ENCODE results near the gene PELI2. TPM values are rescaled to one million over a fixed set of nuclear protein-coding genes. Genes with fewer than 3 reads are reported as not detected.

The PELI2 gene
- total and polyA plus RNA-seq, 2 of the 4 experiments (the other 2 are of a cell fraction): 6.0 to 36.7 TPM

DNA sequence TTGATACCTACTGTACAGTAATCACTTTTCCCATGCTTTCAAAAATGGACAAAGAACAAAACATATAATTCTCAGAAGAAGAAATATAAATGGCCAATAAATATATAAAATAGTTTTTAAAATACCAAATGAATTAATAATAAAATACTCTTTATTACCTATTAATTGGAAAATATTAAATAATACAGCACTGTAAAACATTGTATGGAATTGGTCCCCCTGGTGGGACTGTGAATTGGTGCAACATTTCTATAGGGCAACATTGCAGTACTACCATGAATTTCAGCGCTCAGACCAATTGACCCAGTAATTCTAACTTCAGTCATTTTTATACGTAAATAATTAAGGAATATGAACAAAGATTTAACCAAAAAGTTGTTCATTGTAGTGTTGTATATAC lies 162.6 kb downstream of the PELI2 start:
- Histone ChIP-seq H3K56ac (ENCODE audit: extremely low read depth, insufficient read depth, low read length) (no peak overlapping the region), H4K91ac (ENCODE audit: insufficient read depth, low read depth, low read length) (no peak overlapping the region), H3K27me3 (ENCODE audit: control insufficient read depth, insufficient read depth, low read length) (no peaks in the 10 kb centered on the region), H3K14ac (replicated peaks; ENCODE audit: low read depth, low read length) (no peak overlapping the region), H4K8ac (ENCODE audit: low read depth in 2 of 2, low read length in 2 of 2) (no peak overlapping the region), H3K9me3 (ENCODE audit: control insufficient read depth, insufficient read depth, low read length) (no peaks in the 10 kb centered on the region), H2BK15ac (ENCODE audit: low read depth, low read length) (no peak overlapping the region), H3K79me1 (ENCODE audit: low read depth in 1 of 2, low read length in 2 of 2) (peaks cover 0 to 3% of the 10 kb centered on the region in 2 experiments; a peak in 2 of 4 replicates), H3K36me3 (ENCODE audit: control insufficient read depth, insufficient read depth, low read length) (no peaks in the 10 kb centered on the region), H2BK120ac (ENCODE audit: low read depth, low read length) (no peak overlapping the region), H3K27ac (ENCODE audit: insufficient read depth, low read length) (no peak overlapping the region), H2AK5ac (ENCODE audit: low read depth, low read length) (no peak overlapping the region), H3K4ac (ENCODE audit: low read depth, low read length) (no peak overlapping the region), H4K20me1 (ENCODE audit: insufficient read depth, low read length) (no peaks in the 10 kb centered on the region), H3K9ac (ENCODE audit: low read depth, low read length) (no peak overlapping the region), H3K23ac (ENCODE audit: low read depth, low read length) (no peak overlapping the region), H3K9me1 (ENCODE audit: insufficient read depth, low read length) (no peaks in the 10 kb centered on the region), H3K4me1 (ENCODE audit: control insufficient read depth, insufficient read depth, low read length) (0 out of 2 replicates have a peak, but pooled peaks cover 2% of the 10 kb centered on the region), H4K5ac (ENCODE audit: low read depth, low read length) (no peak overlapping the region), H3K4me3 (ENCODE audit: insufficient read depth, low read depth, low read length) (no peak overlapping the region), H3K4me2 (ENCODE audit: low read depth, low read length) (no peak overlapping the region), H2AFZ (replicated peaks; ENCODE audit: low read length, poor library complexity) (no peak overlapping the region), H3K18ac (ENCODE audit: low read depth, low read length) (no peak overlapping the region), H2BK5ac (ENCODE audit: low read depth, low read length, poor library complexity, severe bottlenecking) (no peak overlapping the region), H2BK20ac (ENCODE audit: low read depth, low read length) (no peak overlapping the region), H2AK9ac (replicated peaks; ENCODE audit: low read depth, low read length, poor library complexity) (no peak overlapping the region)
- no peak for TF ChIP-seq MXI1 (IDR thresholded peaks at IDR 0.05; ENCODE audit: borderline replicate concordance, low read depth, low read length)
- no peak for TF ChIP-seq CEBPB (IDR thresholded peaks at IDR 0.05; ENCODE audit: low read depth, low read length)
- TF ChIP-seq, protein P1, sequence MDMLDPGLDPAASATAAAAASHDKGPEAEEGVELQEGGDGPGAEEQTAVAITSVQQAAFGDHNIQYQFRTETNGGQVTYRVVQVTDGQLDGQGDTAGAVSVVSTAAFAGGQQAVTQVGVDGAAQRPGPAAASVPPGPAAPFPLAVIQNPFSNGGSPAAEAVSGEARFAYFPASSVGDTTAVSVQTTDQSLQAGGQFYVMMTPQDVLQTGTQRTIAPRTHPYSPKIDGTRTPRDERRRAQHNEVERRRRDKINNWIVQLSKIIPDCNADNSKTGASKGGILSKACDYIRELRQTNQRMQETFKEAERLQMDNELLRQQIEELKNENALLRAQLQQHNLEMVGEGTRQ (IDR thresholded peaks at IDR 0.05; ENCODE audit: low read depth, low read length): no peak
- no peak for TF ChIP-seq MAFK (IDR thresholded peaks at IDR 0.05; ENCODE audit: low read depth, low read length)
- TF ChIP-seq, protein P2, sequence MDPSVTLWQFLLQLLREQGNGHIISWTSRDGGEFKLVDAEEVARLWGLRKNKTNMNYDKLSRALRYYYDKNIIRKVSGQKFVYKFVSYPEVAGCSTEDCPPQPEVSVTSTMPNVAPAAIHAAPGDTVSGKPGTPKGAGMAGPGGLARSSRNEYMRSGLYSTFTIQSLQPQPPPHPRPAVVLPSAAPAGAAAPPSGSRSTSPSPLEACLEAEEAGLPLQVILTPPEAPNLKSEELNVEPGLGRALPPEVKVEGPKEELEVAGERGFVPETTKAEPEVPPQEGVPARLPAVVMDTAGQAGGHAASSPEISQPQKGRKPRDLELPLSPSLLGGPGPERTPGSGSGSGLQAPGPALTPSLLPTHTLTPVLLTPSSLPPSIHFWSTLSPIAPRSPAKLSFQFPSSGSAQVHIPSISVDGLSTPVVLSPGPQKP (IDR thresholded peaks at IDR 0.05; ENCODE audit: borderline replicate concordance, low read depth, low read length): no peak
- no peak for TF ChIP-seq MAZ (IDR thresholded peaks at IDR 0.05; ENCODE audit: borderline replicate concordance, low read depth, low read length)
- no peak for TF ChIP-seq BHLHE40 (IDR thresholded peaks at IDR 0.05; ENCODE audit: low read depth, low read length)
- TF ChIP-seq CHD1 (IDR thresholded peaks at IDR 0.05; ENCODE audit: low read depth, low read length): no peak
- TF ChIP-seq RAD21 (IDR thresholded peaks at IDR 0.05; ENCODE audit: low read length): no peak
- TF ChIP-seq, protein P3, sequence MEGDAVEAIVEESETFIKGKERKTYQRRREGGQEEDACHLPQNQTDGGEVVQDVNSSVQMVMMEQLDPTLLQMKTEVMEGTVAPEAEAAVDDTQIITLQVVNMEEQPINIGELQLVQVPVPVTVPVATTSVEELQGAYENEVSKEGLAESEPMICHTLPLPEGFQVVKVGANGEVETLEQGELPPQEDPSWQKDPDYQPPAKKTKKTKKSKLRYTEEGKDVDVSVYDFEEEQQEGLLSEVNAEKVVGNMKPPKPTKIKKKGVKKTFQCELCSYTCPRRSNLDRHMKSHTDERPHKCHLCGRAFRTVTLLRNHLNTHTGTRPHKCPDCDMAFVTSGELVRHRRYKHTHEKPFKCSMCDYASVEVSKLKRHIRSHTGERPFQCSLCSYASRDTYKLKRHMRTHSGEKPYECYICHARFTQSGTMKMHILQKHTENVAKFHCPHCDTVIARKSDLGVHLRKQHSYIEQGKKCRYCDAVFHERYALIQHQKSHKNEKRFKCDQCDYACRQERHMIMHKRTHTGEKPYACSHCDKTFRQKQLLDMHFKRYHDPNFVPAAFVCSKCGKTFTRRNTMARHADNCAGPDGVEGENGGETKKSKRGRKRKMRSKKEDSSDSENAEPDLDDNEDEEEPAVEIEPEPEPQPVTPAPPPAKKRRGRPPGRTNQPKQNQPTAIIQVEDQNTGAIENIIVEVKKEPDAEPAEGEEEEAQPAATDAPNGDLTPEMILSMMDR (conservative IDR thresholded peaks at IDR 0.05; ENCODE audit: low read depth, low read length): no peak; the same call in 1 of the 2 replicates
- TF ChIP-seq RCOR1 (IDR thresholded peaks at IDR 0.05; ENCODE audit: insufficient replicate concordance, low read length): no peak
- TF ChIP-seq NFE2L2 (IDR thresholded peaks at IDR 0.05; ENCODE audit: low read depth, low read length): no peak
- TF ChIP-seq RFX5 (IDR thresholded peaks at IDR 0.05; ENCODE audit: low read depth, low read length): no peak
- no peak for TF ChIP-seq FOS (IDR thresholded peaks at IDR 0.05; ENCODE audit: low read depth, low read length)
- TF ChIP-seq SMC3 (IDR thresholded peaks at IDR 0.05; ENCODE audit: low read depth, low read length): no peak
- CTCF ChIA-PET: no interaction called here
- BruUV-seq (replicated peaks): no TSS peak
- WGBS, 2 experiments (ENCODE audit: extremely low coverage in 2 of 2, insufficient read length in 1 of 2): no CpG with 5 or more reads among the region's 2 CpGs
- intact Hi-C loops (cut with micrococcal nuclease): no loop called here
- ATAC-seq (ENCODE audit: low read depth) (no peak), DNase-seq (no peak)
- dilution Hi-C loops (cut with HindIII; ENCODE audit: low sequenced_read_pairs, unreplicated experiment): no loop called here
- in situ Hi-C loops (cut with MboI; ENCODE audit: low sequenced_read_pairs): no loop called here
- POLR2A ChIA-PET (ENCODE audit: unreplicated experiment): no interaction called here
